Lung (tissue), 12 donors: Measurements from ENCODE around the gene USP15. TPM values are rescaled to one million over a fixed set of nuclear protein-coding genes. Genes with fewer than 3 reads are reported as not detected.

Experiments
- ATAC-seq: fragments of 200-7000 bp; cut with Tn5 transposase; one replicate; pipeline ENCODE4 v1.9.1; 2020; ENCODE audit warnings: moderate number of reproducible peaks; ENCODE audit not compliant: insufficient read depth, low FRiP score
- DNase-seq, 3 donors: peaks; one replicate each; pipeline ENCODE4 v3.0.0-alpha.2; 2013 to 2017
- H3K27ac ChIP-seq, 2 donors: one replicate each; pipeline ENCODE4 v1.5.1; 2013; ENCODE audit warnings: mild to moderate bottlenecking in 2 of 2, moderate library complexity in 2 of 2, control low read depth in 1 of 2, inconsistent platforms in 1 of 2, low read depth in 1 of 2, low read length in 1 of 2
- H3K27me3 ChIP-seq, 3 donors: one replicate each; pipeline ENCODE4 v1.5.1; 2013; ENCODE audit warnings: low read length in 2 of 3; ENCODE audit not compliant: control insufficient read depth in 3 of 3, insufficient read depth in 3 of 3
- H3K36me3 ChIP-seq, 4 donors: one replicate each; pipeline ENCODE4 v1.5.1; 2013; ENCODE audit warnings: low read length in 4 of 4, mild to moderate bottlenecking in 1 of 4, moderate library complexity in 1 of 4; ENCODE audit not compliant: control insufficient read depth in 4 of 4, insufficient read depth in 4 of 4
- H3K4me1 ChIP-seq, 5 donors: one replicate each; pipeline ENCODE4 v1.5.1; 2013; ENCODE audit warnings: low read length in 5 of 5, mild to moderate bottlenecking in 2 of 5, moderate library complexity in 1 of 5; ENCODE audit not compliant: control insufficient read depth in 5 of 5, insufficient read depth in 5 of 5
- H3K4me3 ChIP-seq: one replicate; pipeline ENCODE4 v1.5.1; 2013; ENCODE audit warnings: mild to moderate bottlenecking, control low read depth, moderate library complexity
- H3K9ac ChIP-seq, 2 donors: one replicate each; pipeline ENCODE4 v1.5.1; 2013; ENCODE audit warnings: low read length in 2 of 2, control low read depth in 1 of 2; ENCODE audit not compliant: insufficient read depth in 1 of 2
- H3K9me3 ChIP-seq, 4 donors: one replicate each; pipeline ENCODE4 v1.5.1; 2013; ENCODE audit warnings: low read length in 3 of 4, mild to moderate bottlenecking in 1 of 4, moderate library complexity in 1 of 4; ENCODE audit not compliant: control insufficient read depth in 4 of 4, insufficient read depth in 3 of 4
- WGBS, 2 donors: extraction: QIAGEN DNeasy Blood & Tissue Kit; methylation state at CpG; one replicate each; pipeline ENCODE4 v1.1.7; 2013; 5-methylcytosine and 5-hydroxymethylcytosine counted together
- polyA plus RNA-seq, 2 donors: library from polyadenylated mRNA; stranded (reverse); fragments of 200-250 nt; gene quantifications; one replicate each; pipeline ENCODE4 v1.2.1, GENCODE V29; 2013
- total RNA-seq, 2 donors: library from RNA; depleted of rRNA in 1 of 2; stranded (reverse); fragments of >200 nt in 1 of 2; gene quantifications; one replicate each; pipeline ENCODE4 v1.2.1, GENCODE V29; 2014 to 2021
- TF ChIP-seq, protein P1 (sequence below): IDR thresholded peaks from 2 replicates; pipeline ENCODE4 v1.5.1; 2012; ENCODE audit warnings: mild to moderate bottlenecking; ENCODE audit errors: control extremely low read depth, extremely low read depth
- donor health status: control.
- donor health status: control.
- donor health status: Bipolar disorder and iron deficiency.
- donor health status: healthy.
- donor health status: DM: yes; HTN: yes; CAD: no.

Gene USP15
- total and polyA plus RNA-seq, 4 donors = 62.0 to 143 (median 82.6) TPM

DNA sequence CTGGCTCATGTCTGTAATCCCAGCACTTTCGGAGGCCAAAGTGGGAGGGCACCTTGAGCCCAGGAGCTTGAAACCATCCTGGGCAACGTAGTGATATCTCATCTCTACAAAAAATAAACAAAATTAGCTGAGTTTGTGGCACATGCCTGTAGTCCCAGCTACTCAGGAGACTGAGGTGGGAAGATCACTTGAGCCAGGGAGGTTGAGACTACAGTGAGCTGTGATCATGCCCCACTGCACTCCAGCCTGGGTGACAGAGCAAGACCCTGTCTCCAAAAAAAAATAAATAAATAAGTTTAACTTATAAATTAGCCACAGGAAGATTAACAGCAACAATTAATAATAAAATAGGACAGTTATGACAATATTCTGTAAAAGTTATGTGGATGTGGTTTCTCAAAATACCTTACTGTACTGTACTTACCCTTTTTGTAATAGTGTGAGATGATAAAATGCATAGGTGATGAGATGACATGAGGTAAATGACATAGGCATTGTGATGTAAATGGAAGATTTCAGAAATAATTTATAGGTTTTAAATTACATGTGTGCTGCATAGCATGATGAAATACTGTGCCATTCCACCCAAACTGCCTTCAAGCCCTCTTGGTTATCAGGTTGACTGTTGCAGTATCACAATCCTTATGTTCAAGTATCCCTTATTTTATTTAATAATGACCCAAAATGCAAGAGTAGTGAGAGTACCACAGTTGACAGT is 22.0 kb downstream of the USP15 start:
- no peaks in the 10 kb centered on the region for H3K9me3 ChIP-seq
- H3K4me3 ChIP-seq = no peak overlapping the region
- ATAC-seq (no peak), DNase-seq (no peak)
- no peak overlapping the region for H3K27ac ChIP-seq
- 75 to 82% methylated on average over 2 of the region's 2 CpGs for WGBS, 2 donors
- H3K4me1 ChIP-seq = peaks cover 0 to 8% (median 2%) of the 10 kb centered on the region in 5 donors
- no peaks in the 10 kb centered on the region for H3K36me3 ChIP-seq
- TF ChIP-seq, protein P1, sequence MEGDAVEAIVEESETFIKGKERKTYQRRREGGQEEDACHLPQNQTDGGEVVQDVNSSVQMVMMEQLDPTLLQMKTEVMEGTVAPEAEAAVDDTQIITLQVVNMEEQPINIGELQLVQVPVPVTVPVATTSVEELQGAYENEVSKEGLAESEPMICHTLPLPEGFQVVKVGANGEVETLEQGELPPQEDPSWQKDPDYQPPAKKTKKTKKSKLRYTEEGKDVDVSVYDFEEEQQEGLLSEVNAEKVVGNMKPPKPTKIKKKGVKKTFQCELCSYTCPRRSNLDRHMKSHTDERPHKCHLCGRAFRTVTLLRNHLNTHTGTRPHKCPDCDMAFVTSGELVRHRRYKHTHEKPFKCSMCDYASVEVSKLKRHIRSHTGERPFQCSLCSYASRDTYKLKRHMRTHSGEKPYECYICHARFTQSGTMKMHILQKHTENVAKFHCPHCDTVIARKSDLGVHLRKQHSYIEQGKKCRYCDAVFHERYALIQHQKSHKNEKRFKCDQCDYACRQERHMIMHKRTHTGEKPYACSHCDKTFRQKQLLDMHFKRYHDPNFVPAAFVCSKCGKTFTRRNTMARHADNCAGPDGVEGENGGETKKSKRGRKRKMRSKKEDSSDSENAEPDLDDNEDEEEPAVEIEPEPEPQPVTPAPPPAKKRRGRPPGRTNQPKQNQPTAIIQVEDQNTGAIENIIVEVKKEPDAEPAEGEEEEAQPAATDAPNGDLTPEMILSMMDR = no peak
- no peak overlapping the region for H3K9ac ChIP-seq
- no peaks in the 10 kb centered on the region for H3K27me3 ChIP-seq

DNA sequence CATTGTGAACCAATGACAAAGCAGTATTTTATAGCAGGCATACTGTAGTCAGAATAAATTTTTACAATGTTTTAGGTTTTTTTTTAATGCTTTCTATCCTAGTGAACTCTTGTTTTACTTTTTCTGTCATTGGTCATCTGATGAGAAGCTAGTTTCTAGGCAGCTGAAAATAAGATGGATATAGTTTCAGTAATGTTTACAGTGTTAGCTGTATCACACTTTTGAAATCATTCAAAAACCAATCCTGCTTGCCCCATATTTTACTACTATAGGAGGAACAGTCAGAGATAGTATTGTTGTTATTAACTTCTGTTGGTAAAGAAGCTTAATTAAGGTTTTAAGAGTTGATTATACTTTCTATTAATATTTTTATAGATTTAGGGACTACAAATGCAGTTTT is 24.5 kb downstream of the USP15 start:
- peaks cover 0 to under 1% (median 0%) of the 10 kb centered on the region in 4 donors for H3K9me3 ChIP-seq
- H3K4me3 ChIP-seq = no peak overlapping the region
- H3K36me3 ChIP-seq = no peaks in the 10 kb centered on the region
- no peak overlapping the region for H3K27ac ChIP-seq
- H3K4me1 ChIP-seq = peaks cover 0 to 6% (median 2%) of the 10 kb centered on the region in 5 donors
- no peak overlapping the region for H3K9ac ChIP-seq
- ATAC-seq = no peak
- no peaks in the 10 kb centered on the region for H3K27me3 ChIP-seq
- no peak for DNase-seq
- TF ChIP-seq, protein P1 = no peak

DNA sequence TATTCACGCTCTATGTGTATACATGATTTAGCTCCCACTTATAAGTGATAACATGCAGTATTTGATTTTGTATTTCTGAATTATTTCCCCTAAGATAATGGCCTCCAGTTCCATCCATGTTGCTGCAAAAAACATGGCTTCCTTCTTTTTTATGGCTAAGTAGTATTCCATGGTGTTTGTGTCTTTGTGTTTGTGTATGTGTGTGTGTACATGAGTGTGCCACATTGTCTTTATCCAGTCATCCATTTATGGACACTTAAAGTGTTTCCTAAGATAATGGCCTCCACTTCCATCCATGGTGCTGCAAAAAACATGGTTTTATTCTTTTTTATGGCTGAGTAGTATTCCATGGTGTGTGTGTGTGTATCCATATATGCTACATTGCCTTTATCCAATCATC is 25.1 kb downstream of the USP15 start:
- Histone ChIP-seq H3K4me3 (no peak overlapping the region), H3K9ac (no peak overlapping the region), H3K27ac (no peak overlapping the region), H3K9me3 (peaks cover 0 to 5% (median 0%) of the 10 kb centered on the region in 4 donors), H3K36me3 (no peaks in the 10 kb centered on the region), H3K27me3 (no peaks in the 10 kb centered on the region), H3K4me1 (peaks cover 0 to 4% (median 2%) of the 10 kb centered on the region in 5 donors)
- DNase-seq (no peak), ATAC-seq (no peak)
- TF ChIP-seq, protein P1 = no peak
- WGBS, 2 donors = 100% methylated on average over 1 of the region's 1 CpG

DNA sequence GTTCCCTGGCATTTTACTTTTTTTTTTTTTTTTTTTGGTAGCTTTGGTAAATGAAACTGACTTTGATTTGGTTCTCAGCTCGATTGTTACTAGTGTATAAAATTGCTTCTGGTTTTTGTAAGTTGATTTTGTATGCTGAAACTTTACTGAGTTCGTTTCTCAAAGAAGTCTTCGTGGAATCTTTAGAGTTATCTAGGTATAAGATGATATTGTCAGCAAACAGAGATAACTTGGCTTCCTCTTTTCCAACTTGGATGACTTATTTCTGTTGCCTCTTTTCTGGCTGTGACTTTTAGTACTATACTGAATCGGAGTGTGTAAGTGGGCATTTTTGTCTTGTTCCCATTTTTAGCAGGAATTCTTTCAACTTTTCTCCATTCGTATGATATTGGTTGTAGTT is 28.1 kb downstream of the USP15 start:
- Histone ChIP-seq H3K9me3 (peaks cover 0 to 17% (median 2%) of the 10 kb centered on the region in 4 donors), H3K4me3 (no peak overlapping the region), H3K9ac (no peak overlapping the region), H3K36me3 (no peaks in the 10 kb centered on the region), H3K27ac (no peak overlapping the region), H3K4me1 (peaks cover 0 to 12% (median 0%) of the 10 kb centered on the region in 5 donors), H3K27me3 (no peaks in the 10 kb centered on the region)
- ATAC-seq (no peak), DNase-seq (no peak)
- WGBS, 2 donors = 86 to 91% methylated on average over 5 of the region's 5 CpGs
- TF ChIP-seq, protein P1 = no peak
